H1 (cell line): ENCODE data around the gene CACNA2D1. TPM values are rescaled to one million over a fixed set of nuclear protein-coding genes. Genes with fewer than 3 reads are reported as not detected.

Source experiments
- CTCF ChIA-PET: fragments of 300-600 bp; sonication (Branson Sonifier 250); formaldehyde crosslinking; loops from one replicate; lab custom pipeline; 2021; ENCODE audit not compliant: partially characterized antibody; lab: Charles Lee
- POLR2A ChIA-PET: fragments of 300-600 bp; sonication (Branson Sonifier 250); formaldehyde crosslinking; loops from one replicate; lab custom pipeline; 2021; ENCODE audit warnings: inconsistent platforms; ENCODE audit not compliant: partially characterized antibody; lab: Charles Lee
- DNase-seq, 2 experiments: peaks; one replicate each; pipeline versions ENCODE4 v3.0.0 to v3.0.0-alpha.2; 2010 to 2022; ENCODE audit warnings: low spot score in 2 of 2, low read depth in 1 of 2, mixed read lengths in 1 of 2
- FAIRE-seq: peaks from 2 replicates; lab custom pipeline; 2011; peaks lifted over from hg19 to GRCh38; lab: Jason Lieb, UNC
- H2AFZ ChIP-seq: 2 replicates; pipeline ENCODE4 v1.8.1; 2012; ENCODE audit warnings: low read length, inconsistent platforms
- H2AK5ac ChIP-seq: 2 replicates; pipeline ENCODE4 v1.6.1; 2013; ENCODE audit warnings: low read depth, low read length
- H2BK120ac ChIP-seq: replicated peaks from 2 replicates; pipeline ENCODE3; 2013; ENCODE audit warnings: low read depth, low read length, inconsistent platforms
- H2BK12ac ChIP-seq: 2 replicates; pipeline ENCODE4 v1.6.1; 2013; ENCODE audit warnings: low read depth, low read length
- H2BK15ac ChIP-seq: 2 replicates; pipeline ENCODE4 v1.6.1; 2013; ENCODE audit warnings: low read length
- H2BK20ac ChIP-seq: 2 replicates; pipeline ENCODE4 v1.6.1; 2013; ENCODE audit warnings: low read length
- H2BK5ac ChIP-seq: 2 replicates; pipeline ENCODE4 v1.6.1; 2013; ENCODE audit warnings: low read depth, low read length
- H3K14ac ChIP-seq: 2 replicates; pipeline ENCODE4 v1.6.1; 2013; ENCODE audit warnings: inconsistent platforms; ENCODE audit not compliant: insufficient read length
- H3K18ac ChIP-seq: 2 replicates; pipeline ENCODE4 v1.6.1; 2013; ENCODE audit warnings: low read length; ENCODE audit errors: extremely low read depth
- H3K23ac ChIP-seq: 2 replicates; pipeline ENCODE4 v1.6.1; 2013; ENCODE audit warnings: inconsistent platforms; ENCODE audit not compliant: insufficient read length
- H3K23me2 ChIP-seq: 2 replicates; pipeline ENCODE4 v1.6.1; 2013; ENCODE audit warnings: low read depth, low read length
- H3K27ac ChIP-seq: 2 replicates; pipeline ENCODE4 v1.6.1; 2011; ENCODE audit warnings: low read depth, low read length, inconsistent platforms
- H3K27me3 ChIP-seq, 4 experiments: replicated peaks in 1 of 4; 1 replicate in 1 of 4; 2 replicates in 3 of 4; pipeline versions ENCODE4 v1.6.1 to v1.8.1; 2011 to 2013; ENCODE audit warnings: low read length in 3 of 4, mild to moderate bottlenecking in 3 of 4, inconsistent platforms in 2 of 4, mixed read lengths in 2 of 4, moderate library complexity in 1 of 4; ENCODE audit not compliant: control insufficient read depth in 3 of 4, insufficient read depth in 3 of 4; ENCODE audit errors: extremely low read depth in 1 of 4
- H3K36me3 ChIP-seq, 4 experiments: 2 replicates each; pipeline versions ENCODE4 v1.6.1 to v1.8.1; 2011 to 2013; ENCODE audit warnings: mild to moderate bottlenecking in 4 of 4, low read length in 3 of 4, moderate library complexity in 2 of 4, control low read depth in 1 of 4, inconsistent platforms in 1 of 4; ENCODE audit not compliant: insufficient read depth in 4 of 4, control insufficient read depth in 2 of 4
- H3K4ac ChIP-seq: replicated peaks from 2 replicates; pipeline ENCODE3; 2013; ENCODE audit warnings: low read length, low read depth, mixed read lengths, inconsistent platforms; ENCODE audit not compliant: insufficient read length
- H3K4me1 ChIP-seq, 4 experiments: replicated peaks in 1 of 4; 1 replicate in 1 of 4; 2 replicates in 3 of 4; pipeline versions ENCODE4 v1.6.1 to v1.8.1; 2011 to 2013; ENCODE audit warnings: low read length in 3 of 4, inconsistent platforms in 2 of 4, mixed read lengths in 1 of 4; ENCODE audit not compliant: insufficient read depth in 4 of 4, control insufficient read depth in 3 of 4
- H3K4me2 ChIP-seq, 2 experiments: 2 replicates each; pipeline versions ENCODE4 v1.6.1 to v1.8.1; 2011 to 2013; ENCODE audit warnings: low read depth in 2 of 2, low read length in 2 of 2, control low read depth in 1 of 2, inconsistent platforms in 1 of 2, mild to moderate bottlenecking in 1 of 2; ENCODE audit not compliant: insufficient read depth in 1 of 2
- H3K4me3 ChIP-seq, 4 experiments: fragments of 200-600, 300-600 bp in 1 of 4; sonication (generic), shearing (Covaris generic), sonication (Bioruptor Twin) in 1 of 4; 2 replicates each; pipeline versions ENCODE4 v1.5.1 to v1.8.1; 2011 to 2016; ENCODE audit warnings: low read length in 4 of 4, low read depth in 3 of 4, control low read depth in 2 of 4, inconsistent platforms in 2 of 4, mild to moderate bottlenecking in 2 of 4, mixed read lengths in 1 of 4, moderate library complexity in 1 of 4; ENCODE audit not compliant: insufficient read depth in 2 of 4; ENCODE audit errors: extremely low read depth in 1 of 4
- H3K56ac ChIP-seq: replicated peaks from 2 replicates; pipeline ENCODE3; 2013; ENCODE audit warnings: low read depth, mild to moderate bottlenecking, mixed read lengths, low read length, inconsistent platforms; ENCODE audit not compliant: insufficient read length
- H3K79me1 ChIP-seq: 2 replicates; pipeline ENCODE4 v1.6.1; 2013; ENCODE audit warnings: low read depth, low read length, control low read depth
- H3K79me2 ChIP-seq, 2 experiments: 2 replicates each; pipeline versions ENCODE4 v1.6.1 to v1.8.1; 2012 to 2013; ENCODE audit warnings: low read length in 2 of 2, mild to moderate bottlenecking in 2 of 2, inconsistent platforms in 1 of 2; ENCODE audit not compliant: insufficient read depth in 2 of 2, control insufficient read depth in 1 of 2
- H3K9ac ChIP-seq, 4 experiments: replicated peaks in 1 of 4; 1 replicate in 1 of 4; 2 replicates in 3 of 4; pipeline versions ENCODE4 v1.6.1 to v1.8.1; 2011 to 2013; ENCODE audit warnings: low read depth in 3 of 4, low read length in 3 of 4, control low read depth in 2 of 4, mild to moderate bottlenecking in 2 of 4, moderate library complexity in 2 of 4, inconsistent platforms in 1 of 4; ENCODE audit errors: extremely low read depth in 1 of 4
- H3K9me3 ChIP-seq, 2 experiments: 2 replicates each; pipeline versions ENCODE4 v1.6.1 to v1.8.1; 2012 to 2013; ENCODE audit warnings: mild to moderate bottlenecking in 2 of 2, moderate library complexity in 2 of 2, control low read depth in 1 of 2, inconsistent platforms in 1 of 2, low read depth in 1 of 2, low read length in 1 of 2, mixed read lengths in 1 of 2; ENCODE audit not compliant: insufficient read depth in 2 of 2
- H4K20me1 ChIP-seq, 2 experiments: replicated peaks in 1 of 2; 2 replicates each; pipeline versions ENCODE3 to v1.8.1; 2011 to 2013; ENCODE audit warnings: inconsistent platforms in 2 of 2, low read length in 2 of 2, mild to moderate bottlenecking in 1 of 2; ENCODE audit not compliant: insufficient read depth in 2 of 2, control insufficient read depth in 1 of 2
- H4K5ac ChIP-seq: 2 replicates; pipeline ENCODE4 v1.6.1; 2013; ENCODE audit warnings: low read length, low read depth, mixed read lengths, inconsistent platforms; ENCODE audit not compliant: insufficient read length
- H4K8ac ChIP-seq: 2 replicates; pipeline ENCODE4 v1.8.0; 2013; ENCODE audit warnings: mild to moderate bottlenecking, moderate library complexity, low read length, inconsistent platforms; ENCODE audit not compliant: insufficient read depth; ENCODE audit errors: extremely low read depth
- H4K91ac ChIP-seq: replicated peaks from 2 replicates; pipeline ENCODE3; 2013; ENCODE audit warnings: low read length, mixed read lengths, inconsistent platforms; ENCODE audit not compliant: insufficient read length
- BACH1 ChIP-seq: IDR thresholded peaks from 2 replicates; pipeline ENCODE4 v1.6.1; 2012; ENCODE audit warnings: low read length, improper control_type of control experiment
- CEBPB ChIP-seq: IDR thresholded peaks from 2 replicates; pipeline ENCODE4 v1.6.1; 2012; ENCODE audit warnings: low read depth, low read length
- POLR2AphosphoS5 ChIP-seq: IDR thresholded peaks from 2 replicates; pipeline ENCODE4 v1.6.1; 2011; ENCODE audit warnings: low read depth, low read length
- WGBS, 2 experiments: shearing (Covaris generic) in 1 of 2; methylation state at CpG; one replicate each; pipeline versions ENCODE4 v1.1.6 to v1.1.7; 2013 to 2015; ENCODE audit warnings: low lambda C conversion rate in 2 of 2, mixed read lengths in 2 of 2, inconsistent platforms in 1 of 2, low coverage in 1 of 2, missing lambda C conversion rate in 1 of 2; ENCODE audit not compliant: insufficient replicate concordance in 2 of 2, insufficient coverage in 1 of 2, insufficient read length in 1 of 2; ENCODE audit errors: extremely low coverage in 1 of 2, missing lambda C conversion rate in 1 of 2; 5-methylcytosine and 5-hydroxymethylcytosine counted together
- polyA plus RNA-seq, 7 experiments: library from polyadenylated mRNA; depleted of rRNA in 3 of 7; stranded (reverse) in 5 of 7; unstranded in 2 of 7; fragments of >200 nt in 5 of 7; fragments of 200-250 nt in 2 of 7; gene quantifications; 1 replicate in 5 of 7; 2 replicates in 1 of 7; 4 replicates in 1 of 7; pipeline versions ENCODE4 v1.2.1 to v1.2.3, GENCODE V29; 2011 to 2013; ENCODE audit warnings: missing spikeins in 2 of 7, mixed read lengths in 2 of 7
- total RNA-seq: library from RNA; stranded (reverse); fragmentation: NEBNext Ultra II Directional; extraction: Animal tissue kit (Norgen Biotek cat#: 25700); gene quantifications from 2 replicates; pipeline ENCODE4 v1.2.1, GENCODE V29; 2021

Gene CACNA2D1
- total and polyA plus RNA-seq, 2 of the 8 experiments (the other 6 are each of a cell fraction or from before 2014, with no cell fraction given): 4.3 to 27.3 TPM

DNA sequence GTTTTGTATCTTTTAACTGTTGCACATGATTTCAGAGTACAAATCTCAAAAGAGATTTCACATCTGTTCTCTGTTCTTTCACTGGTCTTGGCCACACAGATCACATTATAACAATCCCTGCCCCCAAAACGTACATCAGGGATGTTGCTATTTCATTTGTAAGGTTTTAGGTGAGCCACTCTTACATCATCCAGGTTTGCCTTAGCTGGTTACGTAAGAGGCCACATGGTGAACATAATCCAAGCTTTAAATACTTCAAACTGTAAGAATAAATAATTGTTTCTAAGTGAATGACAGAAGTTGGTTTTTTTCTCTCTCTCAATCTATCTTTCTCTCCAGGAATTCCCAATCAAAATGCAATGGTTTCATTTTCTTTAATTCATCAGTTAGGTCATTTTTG is 427.8 kb downstream of the CACNA2D1 start:
- H3K14ac ChIP-seq: no peak overlapping the region
- no peak overlapping the region for H3K27ac ChIP-seq
- no peak overlapping the region for H3K56ac ChIP-seq
- no peak overlapping the region for H2AK5ac ChIP-seq
- H4K8ac ChIP-seq: no peak overlapping the region
- no peaks in the 10 kb centered on the region for H3K23me2 ChIP-seq
- no peaks in the 10 kb centered on the region for H3K79me2 ChIP-seq
- no peak for FAIRE-seq
- no peak overlapping the region for H4K5ac ChIP-seq
- H3K18ac ChIP-seq: no peak overlapping the region
- no peak overlapping the region for H2AFZ ChIP-seq
- no peaks in the 10 kb centered on the region; a peak in 1 of 4 replicates for H3K9me3 ChIP-seq
- H2BK20ac ChIP-seq: no peak overlapping the region
- POLR2A ChIA-PET: no interaction called here
- no peaks in the 10 kb centered on the region for H3K79me1 ChIP-seq
- no peak overlapping the region for H3K4me3 ChIP-seq
- no peak overlapping the region for H3K4ac ChIP-seq
- no peak for TF ChIP-seq POLR2AphosphoS5
- TF ChIP-seq BACH1: no peak
- TF ChIP-seq CEBPB: 0 out of 2 replicates have a peak, but pooled peaks have one; percentile 33
- H3K4me1 ChIP-seq: no peaks in the 10 kb centered on the region
- no peak overlapping the region for H3K23ac ChIP-seq
- no peak overlapping the region for H3K4me2 ChIP-seq
- no peak overlapping the region for H2BK120ac ChIP-seq
- no peak for DNase-seq
- no peaks in the 10 kb centered on the region for H4K20me1 ChIP-seq
- peaks cover 0 to 2% (median 0%) of the 10 kb centered on the region in 4 experiments; a peak in 2 of 8 replicates for H3K36me3 ChIP-seq
- H2BK15ac ChIP-seq: no peak overlapping the region
- H2BK12ac ChIP-seq: no peak overlapping the region
- H3K27me3 ChIP-seq: no peaks in the 10 kb centered on the region
- WGBS, 2 experiments: 82% methylated on average over 2 of the region's 2 CpGs; no CpG with 5 or more reads in 1 of the 2 experiments
- no peak overlapping the region for H3K9ac ChIP-seq
- CTCF ChIA-PET: interaction anchor here (1.0 to 5.8 kb wide), 11 partner anchors 8 to 557 kb away, joined by 3 to 42 read pairs (median 4); no protein-coding TSS in a partner anchor
- H4K91ac ChIP-seq: no peak overlapping the region
- no peak overlapping the region for H2BK5ac ChIP-seq
